Fibroblast of villous mesenchyme (primary cell): ENCODE data around the gene KCNQ5. TPM values are rescaled to one million over a fixed set of nuclear protein-coding genes. Genes with fewer than 3 reads are reported as not detected.

ENCODE experiments used
- DNase-seq: peaks from one replicate; pipeline ENCODE4 v3.0.0-alpha.2; 2010; ENCODE audit warnings: low read depth
- H3K4me3 ChIP-seq: 2 replicates; pipeline ENCODE4 v1.5.1; 2011; ENCODE audit warnings: low read depth, mild to moderate bottlenecking, low read length
- CTCF ChIP-seq: IDR thresholded peaks from 2 replicates; pipeline ENCODE4 v1.5.1; 2012; ENCODE audit warnings: low read depth, mild to moderate bottlenecking, low read length; ENCODE audit not compliant: insufficient read depth
- total RNA-seq: library from RNA; depleted of rRNA; stranded (reverse); fragments of >200 nt; gene quantifications from 2 replicates; pipeline ENCODE4 v1.2.3, GENCODE V29; 2012

The KCNQ5 gene
- total RNA-seq, 1 donor = 0.86 TPM

- no peak overlapping the region for H3K4me3 ChIP-seq
- TF ChIP-seq CTCF = no peak
- no peak for DNase-seq
Observed at GRCh38 chr6:73050706-73051105, 428.8 kb downstream of the KCNQ5 start.

GRCh38 chr6:73051147-73051546 lies 429.3 kb downstream of the KCNQ5 start:
- DNase-seq = no peak
- TF ChIP-seq CTCF = no peak
- H3K4me3 ChIP-seq = no peak overlapping the region

GRCh38 chr6:73054958-73055357 lies 433.1 kb downstream of the KCNQ5 start:
- no peak for DNase-seq
- no peak for TF ChIP-seq CTCF
- H3K4me3 ChIP-seq = no peak overlapping the region

- no peak for TF ChIP-seq CTCF
- DNase-seq = peak; percentile 13
- no peak overlapping the region for H3K4me3 ChIP-seq
Observed at GRCh38 chr6:73058736-73059135, 436.9 kb downstream of the KCNQ5 start.

GRCh38 chr6:73062130-73062529 lies 440.3 kb downstream of the KCNQ5 start:
- no peak for TF ChIP-seq CTCF
- no peak for DNase-seq
- no peak overlapping the region for H3K4me3 ChIP-seq

GRCh38 chr6:73062837-73063236 lies 441.0 kb downstream of the KCNQ5 start:
- TF ChIP-seq CTCF = no peak
- DNase-seq = no peak

GRCh38 chr6:73064266-73064665 lies 442.4 kb downstream of the KCNQ5 start:
- no peak overlapping the region for H3K4me3 ChIP-seq
- TF ChIP-seq CTCF = no peak
- DNase-seq = no peak

More at GRCh38 chr6:73062837-73063236, 441.0 kb downstream of the KCNQ5 start:
- H3K4me3 ChIP-seq = no peak overlapping the region
